Hepatocyte (in vitro differentiated cells): ENCODE measurements around the gene SLC25A22. TPM values are rescaled to one million over a fixed set of nuclear protein-coding genes. Genes with fewer than 3 reads are reported as not detected.
A peak's percentile ranks its signal among the peaks of the same experiment; 100 is the strongest.

Source experiments
- DNase-seq: peaks from one replicate; pipeline ENCODE4 v3.0.0-alpha.2; 2016; ENCODE audit warnings: low spot score
- H2AFZ ChIP-seq: fragments of 200-600 bp; sonication (generic); 2 replicates; pipeline ENCODE4 v1.6.0; 2016; ENCODE audit warnings: antibody characterized with exemption, mild to moderate bottlenecking
- H3K27ac ChIP-seq: fragments of 200-600 bp; sonication (generic); 2 replicates; pipeline ENCODE4 v1.5.1; 2016; ENCODE audit warnings: mild to moderate bottlenecking
- H3K27me3 ChIP-seq: fragments of 200-600 bp; sonication (generic); 2 replicates; pipeline ENCODE4 v1.6.1; 2016
- H3K36me3 ChIP-seq: fragments of 200-600 bp; sonication (generic); replicated peaks from 2 replicates; pipeline ENCODE4 v1.5.1; 2016; ENCODE audit warnings: low read depth; ENCODE audit not compliant: insufficient read depth
- H3K4me1 ChIP-seq: fragments of 200-600 bp; sonication (generic); 2 replicates; pipeline ENCODE4 v1.5.1; 2016; ENCODE audit warnings: mild to moderate bottlenecking, moderate library complexity; ENCODE audit not compliant: insufficient read depth
- H3K4me2 ChIP-seq: fragments of 200-600 bp; sonication (generic); 2 replicates; pipeline ENCODE4 v1.6.0; 2016
- H3K4me3 ChIP-seq: fragments of 200-600 bp; sonication (generic); 2 replicates; pipeline ENCODE4 v1.5.1; 2016; ENCODE audit warnings: mild to moderate bottlenecking
- H3K79me2 ChIP-seq: fragments of 200-600 bp; sonication (generic); 2 replicates; pipeline ENCODE4 v1.6.0; 2017; ENCODE audit warnings: mild to moderate bottlenecking
- H3K9me2 ChIP-seq: fragments of 200-600 bp; sonication (generic); replicated peaks from 2 replicates; pipeline ENCODE4 v1.6.0; 2017; ENCODE audit warnings: mild to moderate bottlenecking; ENCODE audit not compliant: insufficient read depth
- H3K9me3 ChIP-seq: fragments of 200-600 bp; sonication (generic); 2 replicates; pipeline ENCODE4 v1.5.1; 2016; ENCODE audit warnings: low read depth, mild to moderate bottlenecking
- H4K20me1 ChIP-seq: fragments of 200-600 bp; sonication (generic); 2 replicates; pipeline ENCODE4 v1.6.0; 2016; ENCODE audit warnings: mild to moderate bottlenecking; ENCODE audit not compliant: insufficient read depth, poor library complexity, severe bottlenecking
- EZH2 ChIP-seq: fragments of 200-600 bp; sonication (generic); IDR thresholded peaks from 2 replicates; pipeline ENCODE4 v1.6.1; 2016; ENCODE audit warnings: antibody characterized with exemption, mild to moderate bottlenecking, borderline replicate concordance
- EZH2phosphoT487 ChIP-seq: fragments of 200-600 bp; sonication (generic); IDR thresholded peaks from one replicate; pipeline ENCODE4 v1.6.1; 2018; ENCODE audit warnings: antibody characterized with exemption, mild to moderate bottlenecking, low read depth, moderate library complexity; ENCODE audit not compliant: unreplicated experiment, severe bottlenecking
- WGBS: methylation state at CpG from one replicate; pipeline ENCODE4 v1.1.6; 2016; ENCODE audit warnings: low lambda C conversion rate; ENCODE audit errors: missing lambda C conversion rate; 5-methylcytosine and 5-hydroxymethylcytosine counted together
- polyA plus RNA-seq: library from polyadenylated mRNA; unstranded; fragments of >200 nt; fragmentation: Nextera tagmentation; extraction: Ambion mirVana; gene quantifications from 2 replicates; pipeline ENCODE4 v1.2.1, GENCODE V29; 2016
- total RNA-seq: library from RNA; depleted of rRNA; stranded (reverse); fragments of >200 nt; gene quantifications from 2 replicates; pipeline ENCODE4 v1.2.3, GENCODE V29; 2014
- TF ChIP-seq, protein P1 (sequence below): fragments of 200-600 bp; sonication (generic); IDR thresholded peaks from 2 replicates; pipeline ENCODE4 v1.5.1; 2016; ENCODE audit warnings: antibody characterized with exemption, mild to moderate bottlenecking; ENCODE audit not compliant: poor library complexity

SLC25A22 gene
- total and polyA plus RNA-seq, 2 experiments from 2014 or later, result 16.2 to 19.7 TPM

DNA sequence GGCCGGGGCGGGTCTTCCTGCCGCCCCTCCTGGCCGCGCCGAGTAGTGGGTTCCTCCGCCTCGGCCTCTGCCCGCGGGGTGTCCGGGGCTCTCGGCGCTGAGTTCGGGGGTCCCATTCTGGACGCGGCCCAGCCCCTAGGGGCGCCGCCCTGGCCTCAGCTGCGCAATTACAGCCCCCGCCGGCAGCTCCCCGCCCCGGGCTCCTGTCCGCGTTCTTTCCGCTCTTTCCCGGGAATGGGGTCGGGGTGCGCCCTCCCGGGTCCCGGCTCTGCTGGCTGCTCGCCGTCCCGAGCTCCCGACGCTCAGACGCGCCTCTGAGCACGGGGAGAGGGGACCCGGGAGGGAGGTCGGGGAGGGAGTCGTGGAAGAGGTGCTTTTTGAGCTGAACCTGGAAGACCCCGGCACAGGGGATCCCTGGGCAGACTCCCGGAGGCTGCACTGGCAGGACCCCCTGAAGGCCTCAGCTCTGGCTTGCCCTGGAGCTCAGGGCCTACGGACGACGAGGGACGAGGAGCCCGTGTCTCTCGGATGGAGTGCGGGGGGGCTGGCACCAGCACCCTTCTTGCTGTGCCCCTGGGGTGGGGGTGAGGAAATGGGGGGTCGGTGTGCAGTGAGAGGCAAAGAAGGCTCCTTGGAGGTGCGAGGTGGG is 45.1 kb upstream of the SLC25A22 start:
- WGBS, result 3% methylated on average over 37 of the region's 53 CpGs
- TF ChIP-seq, protein P1, sequence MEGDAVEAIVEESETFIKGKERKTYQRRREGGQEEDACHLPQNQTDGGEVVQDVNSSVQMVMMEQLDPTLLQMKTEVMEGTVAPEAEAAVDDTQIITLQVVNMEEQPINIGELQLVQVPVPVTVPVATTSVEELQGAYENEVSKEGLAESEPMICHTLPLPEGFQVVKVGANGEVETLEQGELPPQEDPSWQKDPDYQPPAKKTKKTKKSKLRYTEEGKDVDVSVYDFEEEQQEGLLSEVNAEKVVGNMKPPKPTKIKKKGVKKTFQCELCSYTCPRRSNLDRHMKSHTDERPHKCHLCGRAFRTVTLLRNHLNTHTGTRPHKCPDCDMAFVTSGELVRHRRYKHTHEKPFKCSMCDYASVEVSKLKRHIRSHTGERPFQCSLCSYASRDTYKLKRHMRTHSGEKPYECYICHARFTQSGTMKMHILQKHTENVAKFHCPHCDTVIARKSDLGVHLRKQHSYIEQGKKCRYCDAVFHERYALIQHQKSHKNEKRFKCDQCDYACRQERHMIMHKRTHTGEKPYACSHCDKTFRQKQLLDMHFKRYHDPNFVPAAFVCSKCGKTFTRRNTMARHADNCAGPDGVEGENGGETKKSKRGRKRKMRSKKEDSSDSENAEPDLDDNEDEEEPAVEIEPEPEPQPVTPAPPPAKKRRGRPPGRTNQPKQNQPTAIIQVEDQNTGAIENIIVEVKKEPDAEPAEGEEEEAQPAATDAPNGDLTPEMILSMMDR, result peak; percentile 11
- no peak for TF ChIP-seq EZH2
- no peak for TF ChIP-seq EZH2phosphoT487
- DNase-seq, result no peak
- Histone ChIP-seq H2AFZ (peak overlapping the region; percentile 75), H3K27ac (peak overlapping the region; percentile 98), H4K20me1 (peaks cover 13% of the 10 kb centered on the region), H3K27me3 (no peaks in the 10 kb centered on the region), H3K9me3 (no peaks in the 10 kb centered on the region), H3K9me2 (no peaks in the 10 kb centered on the region), H3K4me3 (peak overlapping the region; percentile 86), H3K79me2 (peaks cover 25% of the 10 kb centered on the region), H3K36me3 (no peaks in the 10 kb centered on the region), H3K4me2 (peak overlapping the region; percentile 94), H3K4me1 (peaks cover 41% of the 10 kb centered on the region)

DNA sequence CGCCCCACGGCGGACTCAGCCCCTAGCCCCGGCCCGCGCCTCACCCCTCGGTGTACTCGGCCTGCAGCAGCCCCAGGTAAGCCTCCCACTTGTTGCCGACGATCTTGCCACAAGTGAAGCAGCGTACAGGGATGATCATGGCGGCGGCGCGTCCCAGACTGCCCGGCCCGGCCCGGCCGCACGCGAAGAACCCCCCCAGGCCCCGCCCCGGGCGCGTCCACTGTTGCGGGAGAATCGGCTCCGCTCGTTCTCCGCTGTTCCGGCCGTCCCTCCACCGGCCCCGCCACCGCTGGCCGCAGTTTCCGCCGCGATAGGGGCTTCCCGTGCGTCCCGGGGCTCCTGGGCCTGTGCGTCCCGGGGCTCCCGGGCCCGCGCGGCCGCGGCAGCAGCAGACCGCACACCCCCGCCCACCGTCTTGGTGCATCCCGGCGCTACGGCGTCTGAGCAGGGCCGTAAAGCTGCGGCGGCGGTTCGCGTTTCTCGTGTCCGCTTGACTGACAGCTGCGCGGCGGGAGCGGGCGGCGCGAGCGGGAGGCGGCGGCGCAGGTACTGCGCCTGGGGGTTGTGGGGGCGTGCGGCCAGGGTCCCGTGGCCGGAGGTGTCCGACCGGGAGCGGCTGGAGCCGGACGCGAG is 44.4 kb upstream of the SLC25A22 start, which contains the start of the genes POLR2L and TSPAN4:
Gene POLR2L (minus strand): TSS at position 160 of the 633 bp plus-strand sequence. CDS start 21 bp downstream, at position 139.
Gene TSPAN4 (plus strand): TSS at position 483 of the 633 bp plus-strand sequence. CDS start 7,453 bp downstream, outside the sequence.
- peak within 1 kb of the TSS; percentile 94 for H3K4me2 ChIP-seq
- peak within 1 kb of the TSS; percentile 98 for H3K27ac ChIP-seq
- H3K4me3 ChIP-seq, result peak within 1 kb of the TSS; percentile 86
- H3K36me3 ChIP-seq, result no peaks in the 10 kb centered on the region
- no peaks in the 10 kb centered on the region for H3K9me2 ChIP-seq
- H2AFZ ChIP-seq, result peak within 1 kb of the TSS; percentile 75
- no peaks in the 10 kb centered on the region for H3K27me3 ChIP-seq
- H3K79me2 ChIP-seq, result peaks cover 25% of the 10 kb centered on the region
- no peaks in the 10 kb centered on the region for H3K9me3 ChIP-seq
- peak; percentile 96 for DNase-seq
- under 1% methylated on average over 40 of the region's 87 CpGs for WGBS
- H4K20me1 ChIP-seq, result peaks cover 13% of the 10 kb centered on the region
- TF ChIP-seq EZH2 (no peak), EZH2phosphoT487 (no peak)
- TF ChIP-seq, protein P1, result no peak
- peaks cover 39% of the 10 kb centered on the region for H3K4me1 ChIP-seq

DNA sequence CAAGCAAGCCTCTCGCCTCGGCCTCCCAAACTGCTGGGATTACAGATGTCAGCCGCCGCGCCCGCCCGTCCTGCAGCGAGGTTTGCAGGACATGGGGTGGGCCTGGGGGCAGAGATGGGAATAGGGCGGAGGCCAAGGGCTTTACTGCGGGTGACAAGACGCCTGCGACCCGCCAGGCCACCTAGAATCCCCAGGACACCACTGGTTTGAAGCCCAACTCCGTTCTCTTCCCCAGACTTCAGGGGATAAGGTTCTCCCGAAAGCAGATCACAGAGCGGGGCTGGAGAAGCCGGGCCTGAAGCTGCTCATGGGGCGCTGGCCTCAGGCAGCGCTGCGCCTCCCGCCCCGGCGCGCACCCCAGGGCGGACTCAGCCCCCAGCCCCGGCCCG is 43.9 kb upstream of the SLC25A22 start:
- H3K4me1 ChIP-seq, result peaks cover 39% of the 10 kb centered on the region

More for the DNA sequence above, 43.9 kb upstream of the SLC25A22 start:
- H3K4me2 ChIP-seq, result peak overlapping the region; percentile 94
- WGBS, result 2% methylated on average over 18 of the region's 27 CpGs
- TF ChIP-seq, protein P1, result no peak
- no peak for TF ChIP-seq EZH2phosphoT487
- TF ChIP-seq EZH2, result no peak
- H3K36me3 ChIP-seq, result no peaks in the 10 kb centered on the region
- DNase-seq, result no peak
- no peaks in the 10 kb centered on the region for H3K9me3 ChIP-seq
- H2AFZ ChIP-seq, result peak overlapping the region; percentile 75
- no peaks in the 10 kb centered on the region for H3K9me2 ChIP-seq
- H3K27ac ChIP-seq, result peak overlapping the region; percentile 98
- H3K4me3 ChIP-seq, result peak overlapping the region; percentile 86
- H3K79me2 ChIP-seq, result peaks cover 25% of the 10 kb centered on the region
- no peaks in the 10 kb centered on the region for H3K27me3 ChIP-seq
- peaks cover 13% of the 10 kb centered on the region for H4K20me1 ChIP-seq
